Smooth muscle cell (in vitro differentiated cells): Measurements from ENCODE around the gene CLEC4M. TPM values are rescaled to one million over a fixed set of nuclear protein-coding genes. Genes with fewer than 3 reads are reported as not detected.

ENCODE experiments used
- DNase-seq: peaks from one replicate; lab custom pipeline; 2025; ENCODE audit not compliant: unreplicated experiment; lab: John Stamatoyannopoulos, UW
- H2AFZ ChIP-seq: fragments of 200-600 bp; sonication (generic); 2 replicates; pipeline ENCODE4 v1.6.0; 2016; ENCODE audit warnings: antibody characterized with exemption, low read depth, mild to moderate bottlenecking
- H3F3A ChIP-seq: fragments of 200-600 bp; sonication (generic); 2 replicates; pipeline ENCODE4 v1.6.0; 2017; ENCODE audit warnings: antibody characterized with exemption, low read depth
- H3K27ac ChIP-seq: fragments of 200-600 bp; sonication (generic); 2 replicates; pipeline ENCODE4 v1.5.1; 2016; ENCODE audit warnings: low read depth, mild to moderate bottlenecking
- H3K27me3 ChIP-seq: fragments of 200-600 bp; sonication (generic); 2 replicates; pipeline ENCODE4 v1.6.1; 2016; ENCODE audit warnings: low read depth, mild to moderate bottlenecking
- H3K36me3 ChIP-seq: fragments of 200-600 bp; sonication (generic); 2 replicates; pipeline ENCODE4 v1.5.1; 2016; ENCODE audit warnings: low read depth
- H3K4me1 ChIP-seq: fragments of 200-600 bp; sonication (generic); 2 replicates; pipeline ENCODE4 v1.5.1; 2016; ENCODE audit warnings: low read depth
- H3K4me2 ChIP-seq: fragments of 200-600 bp; sonication (generic); 2 replicates; pipeline ENCODE4 v1.6.0; 2016; ENCODE audit warnings: mild to moderate bottlenecking
- H3K4me3 ChIP-seq: fragments of 200-600 bp; sonication (generic); 2 replicates; pipeline ENCODE4 v1.5.1; 2016; ENCODE audit warnings: mild to moderate bottlenecking
- H3K79me2 ChIP-seq: fragments of 200-600 bp; sonication (generic); 2 replicates; pipeline ENCODE4 v1.6.0; 2016; ENCODE audit warnings: low read depth, mild to moderate bottlenecking
- H3K9ac ChIP-seq: fragments of 200-600 bp; sonication (generic); 2 replicates; pipeline ENCODE4 v1.6.0; 2016; ENCODE audit warnings: low read depth
- H3K9me3 ChIP-seq: fragments of 200-600 bp; sonication (generic); replicated peaks from 2 replicates; pipeline ENCODE4 v1.5.1; 2016; ENCODE audit warnings: low read depth
- H4K20me1 ChIP-seq: fragments of 200-600 bp; sonication (generic); 2 replicates; pipeline ENCODE4 v1.6.0; 2016; ENCODE audit warnings: low read depth
- CTCF ChIP-seq: fragments of 200-600 bp; sonication (generic); IDR thresholded peaks from 2 replicates; pipeline ENCODE4 v1.5.1; 2017; ENCODE audit warnings: borderline replicate concordance, mild to moderate bottlenecking, antibody characterized with exemption; ENCODE audit not compliant: insufficient read depth, poor library complexity, severe bottlenecking
- WGBS: methylation state at CpG from one replicate; pipeline ENCODE4 v1.1.7; 2016; ENCODE audit warnings: low lambda C conversion rate; 5-methylcytosine and 5-hydroxymethylcytosine counted together
- polyA plus RNA-seq: library from polyadenylated mRNA; unstranded; fragments of >200 nt; fragmentation: Nextera tagmentation; extraction: Ambion mirVana; gene quantifications from 2 replicates; pipeline ENCODE4 v1.2.1, GENCODE V29; 2016
- total RNA-seq: library from RNA; depleted of rRNA; stranded (reverse); fragments of >200 nt; gene quantifications from 2 replicates; pipeline ENCODE4 v1.2.3, GENCODE V29; 2014

CLEC4M gene
- total and polyA plus RNA-seq, 2 experiments from 2014 or later: not detected

- Histone ChIP-seq H2AFZ (no peak overlapping the region), H3K27ac (no peak overlapping the region), H3K4me2 (no peak overlapping the region), H3K9me3 (no peaks in the 10 kb centered on the region), H3K9ac (no peak overlapping the region), H3K4me1 (no peaks in the 10 kb centered on the region), H3K27me3 (peaks cover 23% of the 10 kb centered on the region), H3K36me3 (no peaks in the 10 kb centered on the region), H3F3A (no peaks in the 10 kb centered on the region), H3K4me3 (no peak overlapping the region), H4K20me1 (no peaks in the 10 kb centered on the region), H3K79me2 (no peaks in the 10 kb centered on the region)
- no peak for DNase-seq
- WGBS: 82% methylated on average over 11 of the region's 11 CpGs
- no peak for TF ChIP-seq CTCF
Measured at GRCh38 chr19:7766535-7766934, 3.5 kb downstream of the CLEC4M start.

GRCh38 chr19:7767487-7767886 is 4.4 kb downstream of the CLEC4M start:
- TF ChIP-seq CTCF: no peak
- no peaks in the 10 kb centered on the region for H3K36me3 ChIP-seq
- 83% methylated on average over 4 of the region's 4 CpGs for WGBS

GRCh38 chr19:7769171-7769570 is 6.1 kb downstream of the CLEC4M start:
- Histone ChIP-seq H3K9me3 (no peaks in the 10 kb centered on the region), H3K79me2 (no peaks in the 10 kb centered on the region), H3F3A (no peaks in the 10 kb centered on the region), H3K27me3 (peaks cover 23% of the 10 kb centered on the region), H2AFZ (no peak overlapping the region), H3K9ac (no peak overlapping the region), H3K36me3 (no peaks in the 10 kb centered on the region), H3K27ac (no peak overlapping the region), H3K4me3 (no peak overlapping the region), H3K4me2 (no peak overlapping the region), H3K4me1 (no peaks in the 10 kb centered on the region), H4K20me1 (no peaks in the 10 kb centered on the region)
- 88% methylated on average over 2 of the region's 2 CpGs for WGBS
- no peak for TF ChIP-seq CTCF
- no peak for DNase-seq

More at GRCh38 chr19:7767487-7767886, 4.4 kb downstream of the CLEC4M start:
- Histone ChIP-seq H4K20me1 (no peaks in the 10 kb centered on the region), H3K27me3 (peaks cover 23% of the 10 kb centered on the region), H3F3A (no peaks in the 10 kb centered on the region), H3K4me3 (no peak overlapping the region), H3K79me2 (no peaks in the 10 kb centered on the region), H3K9ac (no peak overlapping the region), H3K4me2 (no peak overlapping the region), H2AFZ (no peak overlapping the region), H3K27ac (no peak overlapping the region), H3K9me3 (no peaks in the 10 kb centered on the region), H3K4me1 (no peaks in the 10 kb centered on the region)
- DNase-seq: no peak

GRCh38 chr19:7771072-7771471 is 8.0 kb downstream of the CLEC4M start:
- Histone ChIP-seq H3K27me3 (peaks cover 24% of the 10 kb centered on the region), H3K36me3 (no peaks in the 10 kb centered on the region), H3K9ac (no peak overlapping the region), H3K4me3 (no peak overlapping the region), H3K79me2 (no peaks in the 10 kb centered on the region), H3K27ac (no peak overlapping the region), H2AFZ (no peak overlapping the region), H3K4me2 (no peak overlapping the region), H3F3A (no peaks in the 10 kb centered on the region), H3K9me3 (no peaks in the 10 kb centered on the region), H3K4me1 (no peaks in the 10 kb centered on the region), H4K20me1 (no peaks in the 10 kb centered on the region)
- 74% methylated on average over 8 of the region's 8 CpGs for WGBS
- TF ChIP-seq CTCF: no peak
- DNase-seq: no peak
